H9 (cell line): ENCODE data around the gene AEBP2. TPM values are rescaled to one million over a fixed set of nuclear protein-coding genes. Genes with fewer than 3 reads are reported as not detected.

ENCODE experiments used
- DNase-seq: peaks from one replicate; pipeline ENCODE4 v3.0.0-alpha.2; 2017
- H2AFZ ChIP-seq: one replicate; pipeline ENCODE4 v1.6.1; 2013; ENCODE audit warnings: mild to moderate bottlenecking, low read length, control low read depth, moderate library complexity
- H2AK5ac ChIP-seq: 2 replicates; pipeline ENCODE4 v1.6.1; 2013; ENCODE audit warnings: low read length, control low read depth, mixed read lengths; ENCODE audit not compliant: insufficient read length
- H2BK120ac ChIP-seq: one replicate; pipeline ENCODE4 v1.6.1; 2013; ENCODE audit warnings: low read depth, mild to moderate bottlenecking, low read length, control low read depth, inconsistent platforms; ENCODE audit not compliant: poor library complexity, severe bottlenecking
- H2BK12ac ChIP-seq: 2 replicates; pipeline ENCODE4 v1.6.1; 2013; ENCODE audit warnings: low read length, control low read depth, mixed read lengths, low read depth; ENCODE audit not compliant: insufficient read length
- H2BK15ac ChIP-seq: 2 replicates; pipeline ENCODE4 v1.6.1; 2013; ENCODE audit warnings: low read depth, low read length, control low read depth
- H2BK20ac ChIP-seq: one replicate; pipeline ENCODE4 v1.6.1; 2013; ENCODE audit warnings: low read depth, mild to moderate bottlenecking, low read length, control low read depth, inconsistent platforms; ENCODE audit not compliant: poor library complexity, severe bottlenecking
- H2BK5ac ChIP-seq: 2 replicates; pipeline ENCODE4 v1.6.1; 2013; ENCODE audit warnings: low read length, control low read depth, mixed read lengths; ENCODE audit not compliant: insufficient read length
- H3K14ac ChIP-seq: 2 replicates; pipeline ENCODE4 v1.6.1; 2013; ENCODE audit warnings: low read length, control low read depth; ENCODE audit not compliant: insufficient read depth
- H3K18ac ChIP-seq: 2 replicates; pipeline ENCODE4 v1.6.1; 2013; ENCODE audit warnings: low read depth, mild to moderate bottlenecking, mixed read lengths, low read length, control low read depth; ENCODE audit not compliant: insufficient read length
- H3K23ac ChIP-seq: 2 replicates; pipeline ENCODE4 v1.6.1; 2013; ENCODE audit warnings: low read length, control low read depth, mixed read lengths, low read depth; ENCODE audit not compliant: insufficient read length
- H3K23me2 ChIP-seq: 2 replicates; pipeline ENCODE4 v1.6.1; 2013; ENCODE audit warnings: low read depth, mild to moderate bottlenecking, mixed read lengths, low read length, control low read depth; ENCODE audit not compliant: insufficient read length, poor library complexity, severe bottlenecking
- H3K27ac ChIP-seq: 2 replicates; pipeline ENCODE4 v1.5.1; 2013; ENCODE audit warnings: low read length, control low read depth, mixed read lengths, low read depth; ENCODE audit not compliant: insufficient read length
- H3K27me3 ChIP-seq: 2 replicates; pipeline ENCODE4 v1.6.1; 2013; ENCODE audit warnings: low read length, control low read depth, inconsistent platforms; ENCODE audit not compliant: insufficient read depth
- H3K4ac ChIP-seq: 2 replicates; pipeline ENCODE4 v1.6.1; 2013; ENCODE audit warnings: low read depth, mild to moderate bottlenecking, control low read depth, inconsistent platforms, low read length, moderate library complexity
- H3K4me1 ChIP-seq: 2 replicates; pipeline ENCODE4 v1.6.1; 2013; ENCODE audit warnings: low read length, control low read depth, inconsistent platforms; ENCODE audit not compliant: insufficient read depth
- H3K4me2 ChIP-seq: 2 replicates; pipeline ENCODE4 v1.6.1; 2013; ENCODE audit warnings: low read length, control low read depth, mixed read lengths; ENCODE audit not compliant: insufficient read length, insufficient read depth
- H3K56ac ChIP-seq: 2 replicates; pipeline ENCODE4 v1.6.1; 2013; ENCODE audit warnings: low read depth, mild to moderate bottlenecking, mixed read lengths, low read length, control low read depth; ENCODE audit not compliant: insufficient read length
- H3K79me1 ChIP-seq: 2 replicates; pipeline ENCODE4 v1.6.1; 2013; ENCODE audit warnings: low read depth, mild to moderate bottlenecking, moderate library complexity, low read length, control low read depth, inconsistent platforms; ENCODE audit not compliant: insufficient read depth, poor library complexity, severe bottlenecking
- H3K79me2 ChIP-seq: 2 replicates; pipeline ENCODE4 v1.6.1; 2013; ENCODE audit warnings: low read length, control low read depth, inconsistent platforms; ENCODE audit not compliant: insufficient read depth
- H3K9ac ChIP-seq: 2 replicates; pipeline ENCODE4 v1.6.1; 2013; ENCODE audit warnings: low read length, control low read depth, mixed read lengths; ENCODE audit not compliant: insufficient read length; ENCODE audit errors: extremely low read depth
- H3K9me3 ChIP-seq: one replicate; pipeline ENCODE4 v1.6.1; 2013; ENCODE audit warnings: low read depth, low read length, inconsistent platforms; ENCODE audit not compliant: control insufficient read depth
- H3T11ph ChIP-seq: one replicate; pipeline ENCODE4 v1.6.1; 2013; ENCODE audit warnings: mild to moderate bottlenecking, low read length, control low read depth, inconsistent platforms
- H4K20me1 ChIP-seq: one replicate; pipeline ENCODE4 v1.6.1; 2013; ENCODE audit not compliant: control insufficient read depth, insufficient read length, insufficient read depth
- H4K5ac ChIP-seq: 2 replicates; pipeline ENCODE4 v1.6.1; 2013; ENCODE audit warnings: low read depth, mild to moderate bottlenecking, mixed read lengths, low read length, control low read depth; ENCODE audit not compliant: insufficient read length
- H4K8ac ChIP-seq: replicated peaks from 2 replicates; pipeline ENCODE4 v1.6.1; 2013; ENCODE audit warnings: low read length, control low read depth, mixed read lengths, low read depth; ENCODE audit not compliant: insufficient read length
- H4K91ac ChIP-seq: 2 replicates; pipeline ENCODE4 v1.6.1; 2013; ENCODE audit warnings: low read depth, mild to moderate bottlenecking, moderate library complexity, mixed read lengths, low read length, control low read depth; ENCODE audit not compliant: insufficient read length
- H3K27ac Mint-ChIP-seq, 3 experiments: 2 replicates in 2 of 3; 3 replicates in 1 of 3; pipeline ENCODE4 v1.8.0; 2020 to 2021; ENCODE audit warnings: mixed read lengths in 3 of 3, mild to moderate bottlenecking in 1 of 3, moderate library complexity in 1 of 3
- H3K27me3 Mint-ChIP-seq: 2 replicates; pipeline ENCODE4 v1.8.0; 2021; ENCODE audit warnings: low read depth, mild to moderate bottlenecking, moderate library complexity, mixed read lengths
- H3K36me3 Mint-ChIP-seq, 3 experiments: 2 replicates in 2 of 3; 3 replicates in 1 of 3; pipeline ENCODE4 v1.8.0; 2020 to 2021; ENCODE audit warnings: low read depth in 3 of 3, mixed read lengths in 3 of 3; ENCODE audit not compliant: insufficient read depth in 1 of 3
- H3K4me1 Mint-ChIP-seq, 2 experiments: 2 replicates each; pipeline ENCODE4 v1.8.0; 2020; ENCODE audit warnings: mixed read lengths in 2 of 2
- H3K4me3 Mint-ChIP-seq, 2 experiments: 2 replicates in 1 of 2; 3 replicates in 1 of 2; pipeline ENCODE4 v1.8.0; 2020 to 2021; ENCODE audit warnings: mild to moderate bottlenecking in 2 of 2, mixed read lengths in 2 of 2, moderate library complexity in 1 of 2
- H3K9me3 Mint-ChIP-seq, 2 experiments: 2 replicates in 1 of 2; 3 replicates in 1 of 2; pipeline ENCODE4 v1.8.0; 2020; ENCODE audit warnings: mild to moderate bottlenecking in 2 of 2, mixed read lengths in 2 of 2, moderate library complexity in 1 of 2
- CTCF ChIP-seq: fragments of 200-600 bp; sonication (generic); conservative IDR thresholded peaks from 3 replicates; pipeline ENCODE4 v1.8.0; 2021; ENCODE audit warnings: antibody characterized with exemption, mild to moderate bottlenecking
- total RNA-seq: library from RNA; stranded (reverse); gene quantifications from 2 replicates; pipeline ENCODE4 v1.2.1, GENCODE V29; 2021

The AEBP2 gene
- total RNA-seq, 1 experiment from 2014 or later: 82.8 TPM

- TF ChIP-seq CTCF: no peak
- no peak overlapping the region for H3K56ac ChIP-seq
- no peaks in the 10 kb centered on the region for H3K4me1 ChIP-seq
- H3K27ac ChIP-seq: no peak overlapping the region
- H3K4ac ChIP-seq: no peak overlapping the region
- no peaks in the 10 kb centered on the region for H3K79me1 ChIP-seq
- peaks cover 0 to 2% (median 2%) of the 10 kb centered on the region in 3 experiments; a peak in 2 of 7 replicates for H3K36me3 Mint-ChIP-seq
- H2BK120ac ChIP-seq: no peak overlapping the region
- no peaks in the 10 kb centered on the region for H3K27me3 Mint-ChIP-seq
- H3T11ph ChIP-seq: no peak overlapping the region
- no peak overlapping the region for H2AFZ ChIP-seq
- no peak overlapping the region for H2AK5ac ChIP-seq
- no peaks in the 10 kb centered on the region for H3K23me2 ChIP-seq
- no peak overlapping the region for H3K23ac ChIP-seq
- H3K4me1 Mint-ChIP-seq: 0 out of 4 replicates have a peak, but pooled peaks cover 0 to 4% of the 10 kb centered on the region in 2 experiments
- H2BK20ac ChIP-seq: no peak overlapping the region
- no peak overlapping the region for H4K5ac ChIP-seq
- H4K91ac ChIP-seq: no peak overlapping the region
- H2BK12ac ChIP-seq: no peak overlapping the region
- H4K8ac ChIP-seq: no peak overlapping the region
- no peak overlapping the region for H3K4me2 ChIP-seq
- no peak overlapping the region for H3K14ac ChIP-seq
- no peak for DNase-seq
- no peak overlapping the region for H3K4me3 Mint-ChIP-seq
- no peak overlapping the region for H3K9ac ChIP-seq
- 0 out of 7 replicates have a peak overlapping the region, but pooled peaks of 1 of the 3 experiments have one; percentile 29 for H3K27ac Mint-ChIP-seq
- no peak overlapping the region for H2BK15ac ChIP-seq
- no peaks in the 10 kb centered on the region for H4K20me1 ChIP-seq
- no peak overlapping the region for H3K18ac ChIP-seq
- H3K9me3 Mint-ChIP-seq: peaks cover 0 to 2% of the 10 kb centered on the region in 2 experiments; a peak in 1 of 5 replicates
- H3K79me2 ChIP-seq: no peaks in the 10 kb centered on the region
- H2BK5ac ChIP-seq: no peak overlapping the region
- no peaks in the 10 kb centered on the region for H3K9me3 ChIP-seq
- no peaks in the 10 kb centered on the region for H3K27me3 ChIP-seq
Measured at GRCh38 chr12:19561411-19561961, 122.2 kb downstream of the AEBP2 start.
